NT2/D1 (cell line): ENCODE results near the gene FXN.
A peak's percentile ranks its signal among the peaks of the same experiment; 100 is the strongest.

Experiments
- DNase-seq: peaks from one replicate; pipeline ENCODE4 v3.0.0-alpha.2; 2011; ENCODE audit warnings: low read depth, low spot score
- H3K27me3 ChIP-seq: 2 replicates; pipeline ENCODE4 v1.6.0; 2011; ENCODE audit warnings: mild to moderate bottlenecking; ENCODE audit not compliant: insufficient read length, insufficient read depth
- H3K36me3 ChIP-seq: 2 replicates; pipeline ENCODE4 v1.6.1; 2011; ENCODE audit warnings: mild to moderate bottlenecking, low read length, mixed read lengths; ENCODE audit not compliant: insufficient read depth, insufficient read length
- H3K4me1 ChIP-seq: 2 replicates; pipeline ENCODE4 v1.5.1; 2011; ENCODE audit not compliant: insufficient read depth, insufficient read length
- H3K4me3 ChIP-seq: 2 replicates; pipeline ENCODE4 v1.5.1; 2011; ENCODE audit warnings: low read depth; ENCODE audit not compliant: insufficient read length
- H3K9ac ChIP-seq: 2 replicates; pipeline ENCODE4 v1.6.0; 2011; ENCODE audit warnings: low read depth; ENCODE audit not compliant: insufficient read length
- H3K9me3 ChIP-seq: 2 replicates; pipeline ENCODE4 v1.5.1; 2011; ENCODE audit warnings: mild to moderate bottlenecking, low read length; ENCODE audit not compliant: insufficient read depth
- SUZ12 ChIP-seq: IDR thresholded peaks from 2 replicates; pipeline ENCODE4 v1.6.1; 2011; ENCODE audit not compliant: insufficient read length, insufficient read depth; ENCODE audit errors: extremely low read depth
- YY1 ChIP-seq: IDR thresholded peaks from 2 replicates; pipeline ENCODE4 v1.6.1; 2011; ENCODE audit not compliant: insufficient read length, insufficient read depth
- ZNF274 ChIP-seq: IDR thresholded peaks from 2 replicates; pipeline ENCODE4 v1.6.1; 2011; ENCODE audit warnings: mild to moderate bottlenecking, low read depth, low read length

The FXN gene

GRCh38 chr9:69145144-69145715 is 109.7 kb downstream of the FXN start:
- no peak for DNase-seq

DNA sequence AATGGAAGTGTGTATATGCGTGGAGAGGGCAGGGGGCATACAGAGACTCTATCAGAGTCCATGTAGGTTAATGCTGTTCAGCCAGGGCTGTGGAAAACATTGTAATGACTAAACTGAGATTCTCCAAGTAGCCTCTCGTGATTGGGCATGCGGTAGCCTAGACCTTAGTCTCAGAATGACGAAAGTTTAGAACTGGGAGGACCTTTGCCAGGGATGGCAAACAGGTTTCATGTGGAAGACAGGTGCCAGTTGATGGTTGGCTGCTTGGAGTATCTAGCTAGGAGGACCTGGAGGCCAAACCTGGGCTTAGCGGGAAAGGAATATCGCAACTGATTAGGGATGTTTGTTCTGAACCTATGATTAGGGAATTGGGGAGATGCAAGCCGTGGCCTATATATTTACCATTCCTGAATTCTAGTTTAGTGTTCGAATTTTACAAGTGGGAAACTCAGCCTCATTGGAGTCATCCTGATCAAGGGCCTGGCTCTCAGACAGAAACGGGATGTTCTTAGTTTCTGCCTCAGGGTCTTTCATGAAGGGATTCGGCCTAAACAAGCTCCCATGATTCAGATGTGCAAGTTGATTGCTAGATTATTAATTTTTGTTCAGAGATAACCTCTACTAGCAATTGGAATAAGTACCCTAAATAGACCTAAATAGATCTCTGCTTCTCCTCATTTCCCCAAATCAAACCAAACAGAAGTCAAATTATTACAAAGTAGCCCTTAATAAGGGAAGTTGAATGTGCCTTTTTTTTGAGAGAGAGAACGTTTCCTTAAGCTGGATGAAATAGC is 111.7 kb downstream of the FXN start:
- H3K36me3 ChIP-seq, result no peaks in the 10 kb centered on the region
- H3K9me3 ChIP-seq, result no peaks in the 10 kb centered on the region
- no peak for DNase-seq
- H3K4me3 ChIP-seq, result no peak overlapping the region
- H3K9ac ChIP-seq, result no peak overlapping the region
- no peaks in the 10 kb centered on the region for H3K4me1 ChIP-seq
- H3K27me3 ChIP-seq, result no peaks in the 10 kb centered on the region
- no peak for TF ChIP-seq ZNF274
- TF ChIP-seq YY1, result no peak
- TF ChIP-seq SUZ12, result no peak

More at GRCh38 chr9:69145144-69145715, 109.7 kb downstream of the FXN start:
- Histone ChIP-seq H3K9ac (no peak overlapping the region), H3K27me3 (no peaks in the 10 kb centered on the region), H3K4me1 (no peaks in the 10 kb centered on the region), H3K9me3 (no peaks in the 10 kb centered on the region), H3K36me3 (no peaks in the 10 kb centered on the region), H3K4me3 (no peak overlapping the region)
- TF ChIP-seq ZNF274, result no peak
- TF ChIP-seq SUZ12, result no peak
- no peak for TF ChIP-seq YY1

GRCh38 chr9:69149321-69149807 is 113.8 kb downstream of the FXN start:
- no peaks in the 10 kb centered on the region for H3K9me3 ChIP-seq
- H3K4me3 ChIP-seq, result no peak overlapping the region
- no peaks in the 10 kb centered on the region for H3K27me3 ChIP-seq
- peaks cover 4% of the 10 kb centered on the region for H3K4me1 ChIP-seq
- H3K36me3 ChIP-seq, result no peaks in the 10 kb centered on the region
- DNase-seq, result no peak
- TF ChIP-seq ZNF274 (no peak), SUZ12 (no peak), YY1 (no peak)
- H3K9ac ChIP-seq, result peak overlapping the region; percentile 39
